GM18858 (cell line): ENCODE data around the gene ZDHHC22.

Experiments used
- ATAC-seq: cut with Tn5 transposase; IDR thresholded peaks from one replicate; pipeline ENCODE4 v1.9.1; 2021; ENCODE audit not compliant: unreplicated experiment

Gene ZDHHC22

DNA sequence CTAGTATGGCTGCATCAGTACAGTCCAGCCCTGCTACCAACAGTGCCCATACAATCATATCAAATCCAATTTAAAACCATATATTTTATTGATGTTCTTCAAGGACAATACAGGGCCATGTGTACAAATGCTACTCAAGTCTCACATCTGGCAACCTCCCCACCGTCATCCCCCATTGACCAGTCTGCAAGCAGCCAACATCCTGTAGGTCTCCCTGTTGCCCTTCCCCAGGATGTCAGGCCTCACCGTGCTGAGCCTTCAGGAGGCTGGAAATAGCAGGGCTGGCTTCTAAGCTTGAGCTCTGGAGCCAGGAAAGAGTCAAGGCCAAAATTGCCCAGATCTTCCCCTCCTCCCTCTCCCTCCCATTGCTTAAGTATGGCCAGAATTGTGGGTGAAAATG is 10.4 kb downstream of the ZDHHC22 start:
- ATAC-seq, result no peak

GRCh38 chr14:77130386-77130785 is 11.2 kb downstream of the ZDHHC22 start:
- ATAC-seq, result no peak

DNA sequence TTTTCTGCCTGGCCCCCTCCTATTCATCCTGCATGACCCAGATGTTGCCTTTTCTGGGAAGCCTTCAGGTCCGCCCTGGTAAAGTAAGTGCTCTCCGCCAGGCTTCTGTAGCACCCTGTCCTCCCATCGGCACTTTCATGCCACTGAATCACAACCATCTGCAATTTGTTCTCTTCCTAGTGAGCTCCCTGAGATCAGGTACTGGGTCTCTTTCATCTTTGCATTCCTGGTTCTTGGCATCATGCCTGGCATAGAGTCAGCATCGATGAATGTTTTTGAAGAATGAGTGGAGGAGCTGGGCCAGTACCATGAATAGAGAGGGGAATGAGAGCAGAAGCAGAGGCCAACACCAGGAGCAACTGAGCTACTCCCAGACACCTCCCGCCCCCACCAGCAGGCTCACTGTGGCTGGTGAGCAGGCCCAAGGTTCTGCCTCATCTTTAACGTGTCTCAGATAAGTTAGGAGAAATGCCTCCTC is 13.1 kb downstream of the ZDHHC22 start:
- no peak for ATAC-seq

DNA sequence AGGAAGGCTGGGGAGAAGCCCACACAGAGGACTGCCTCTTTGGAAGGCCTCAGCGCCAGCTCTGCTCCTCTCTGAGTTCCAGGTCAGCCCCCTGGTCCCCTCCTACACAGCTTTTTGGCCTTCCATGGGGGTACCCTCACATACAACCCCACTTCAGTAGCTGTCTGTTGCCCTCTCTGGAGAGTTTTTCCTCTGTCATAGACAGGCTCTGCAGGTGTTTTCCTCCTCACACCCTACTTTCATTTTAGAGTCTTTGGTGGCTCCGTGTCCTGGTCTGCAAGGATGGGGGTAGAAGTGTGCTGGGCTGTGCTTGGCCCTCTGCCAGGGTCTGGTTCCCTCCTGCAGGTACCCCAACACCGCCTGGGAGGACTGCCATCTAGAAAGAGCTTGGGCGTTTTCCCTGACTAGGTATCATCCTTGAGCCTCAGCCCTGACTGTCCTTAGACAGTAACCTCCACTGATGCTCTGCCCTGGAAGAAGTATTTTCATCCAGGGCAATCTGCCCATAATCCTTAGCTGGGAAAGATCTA is 15.1 kb downstream of the ZDHHC22 start:
- no peak for ATAC-seq

- no peak for ATAC-seq
These were observed 15.7 kb downstream of the ZDHHC22 start for GRCh38 chr14:77125823-77126325.

GRCh38 chr14:77125281-77125801 is 16.2 kb downstream of the ZDHHC22 start:
- ATAC-seq, result no peak

DNA sequence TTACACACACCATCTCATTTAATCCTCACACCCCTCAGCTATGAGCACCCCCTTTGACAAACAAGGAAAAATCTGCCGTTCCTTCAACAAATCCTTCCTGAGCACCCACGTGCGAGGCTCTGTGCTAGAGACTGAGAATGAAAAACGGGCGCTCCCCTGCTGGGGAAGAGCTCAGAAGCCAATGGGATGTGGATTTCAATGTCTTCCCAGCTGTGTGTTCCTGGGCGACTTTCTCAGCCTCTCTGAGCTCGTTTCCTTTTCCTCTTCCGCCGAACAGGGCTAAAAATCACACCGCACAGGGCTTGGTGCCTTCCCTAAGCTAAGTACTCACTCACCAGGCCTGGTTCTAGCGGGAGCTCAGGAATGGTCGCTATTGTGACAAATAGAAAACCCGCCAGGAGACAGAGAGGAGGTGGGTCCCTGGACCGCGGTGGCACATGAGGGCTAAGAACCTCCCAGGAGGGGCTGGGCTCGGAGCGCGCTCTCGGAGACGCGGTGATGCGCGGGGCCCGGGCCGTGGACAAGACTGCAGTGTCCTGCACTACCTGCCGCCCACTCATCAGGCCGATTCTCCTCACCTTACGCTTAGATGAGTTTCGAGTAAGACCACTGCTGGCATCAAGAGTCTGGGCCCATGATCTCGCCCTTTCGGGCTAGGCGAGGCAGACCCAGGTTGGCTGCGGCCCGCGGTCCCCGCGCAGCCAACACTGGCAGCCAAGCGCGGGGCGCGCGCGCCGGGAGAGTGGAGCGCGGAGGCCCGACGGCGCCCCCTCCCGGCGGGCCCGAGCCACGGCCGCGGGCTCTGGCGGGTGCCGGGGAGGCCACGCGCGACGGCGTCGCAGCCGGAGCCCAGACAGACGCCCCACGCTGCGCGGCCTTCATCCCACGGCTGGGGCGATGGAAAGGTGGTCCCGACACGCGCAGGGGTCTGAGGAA is 17.0 kb downstream of the ZDHHC22 start:
- ATAC-seq, result no peak

- ATAC-seq, result no peak
These were observed 17.9 kb downstream of the ZDHHC22 start for GRCh38 chr14:77123381-77124325.

DNA sequence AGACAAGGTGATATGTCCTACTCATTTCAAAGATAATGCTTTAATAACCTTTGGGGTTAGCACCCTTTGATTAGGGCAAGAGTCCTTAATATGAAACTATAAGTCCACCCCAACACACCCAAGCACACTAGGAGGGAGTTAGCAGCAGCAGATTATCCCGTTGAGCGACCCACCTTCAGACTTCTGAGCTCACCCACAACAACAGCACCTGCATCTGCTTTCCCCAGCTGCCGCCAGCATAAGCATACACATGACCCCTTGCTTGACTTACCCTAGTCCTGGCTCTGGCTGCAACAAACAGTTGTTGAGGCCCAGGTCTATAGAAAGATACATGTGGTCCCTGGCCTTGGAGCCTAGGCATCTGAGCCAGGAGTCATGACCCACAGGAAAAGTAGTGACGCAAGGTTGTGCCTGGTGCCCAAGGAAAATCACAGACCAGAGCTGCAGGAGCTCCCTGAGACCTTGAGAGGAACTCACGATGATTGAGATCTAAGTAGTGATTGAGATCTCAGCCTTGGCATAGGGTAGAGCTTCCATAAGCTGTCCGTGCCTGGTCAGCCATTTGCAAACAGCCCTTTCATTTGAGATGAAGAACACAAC is 19.0 kb downstream of the ZDHHC22 start:
- ATAC-seq, result no peak

- peak; percentile 69 for ATAC-seq
These were observed 20.5 kb downstream of the ZDHHC22 start for GRCh38 chr14:77120771-77121743.

- ATAC-seq, result no peak
These were observed 21.7 kb downstream of the ZDHHC22 start for GRCh38 chr14:77119851-77120250.

- no peak for ATAC-seq
These were observed 25.3 kb downstream of the ZDHHC22 start for GRCh38 chr14:77116172-77116817.

DNA sequence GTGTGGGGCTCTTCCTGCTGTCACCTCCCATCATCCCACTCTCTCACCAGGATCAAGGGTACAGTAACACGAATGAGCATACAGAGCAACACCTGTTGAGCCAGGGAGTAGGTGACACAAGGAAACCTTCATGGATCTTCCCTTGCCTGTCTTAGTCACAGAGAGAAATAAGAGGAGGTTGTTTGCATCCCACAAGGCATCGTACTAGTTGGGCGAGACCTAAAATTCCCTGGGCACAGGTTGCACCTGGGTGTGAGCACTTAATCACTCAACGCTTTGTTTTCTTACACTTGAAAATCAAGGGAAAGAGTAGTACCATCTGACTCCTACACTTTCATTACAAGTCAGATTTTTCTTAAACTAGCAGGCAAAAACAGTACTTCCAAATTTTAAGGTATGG is 27.0 kb downstream of the ZDHHC22 start:
- ATAC-seq, result no peak

GRCh38 chr14:77113644-77114043 is 27.9 kb downstream of the ZDHHC22 start:
- no peak for ATAC-seq

- ATAC-seq, result no peak
These were observed 30.6 kb downstream of the ZDHHC22 start for GRCh38 chr14:77111021-77111420.

DNA sequence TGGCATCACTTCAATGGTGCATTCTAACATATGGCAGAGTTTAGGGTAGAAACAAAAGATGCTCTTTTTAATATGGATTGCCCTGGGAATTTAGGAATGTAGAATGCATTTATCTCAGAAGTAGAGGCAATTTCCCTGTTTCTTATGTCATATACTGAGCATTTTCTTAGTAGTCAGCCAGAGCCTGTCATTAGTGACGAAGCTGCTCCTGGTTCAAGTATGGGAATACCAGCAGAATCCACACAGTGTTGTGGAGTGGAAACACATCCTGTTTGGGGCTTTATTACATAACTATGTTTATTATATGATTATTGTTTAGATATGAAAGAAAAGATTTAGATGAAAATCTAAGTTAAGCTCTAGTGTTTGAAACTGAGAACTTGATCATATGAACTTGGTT is 31.3 kb downstream of the ZDHHC22 start:
- ATAC-seq, result no peak

- ATAC-seq, result no peak
These were observed 31.9 kb downstream of the ZDHHC22 start for GRCh38 chr14:77109656-77110055.

GRCh38 chr14:77108753-77109152 is 32.8 kb downstream of the ZDHHC22 start:
- no peak for ATAC-seq

GRCh38 chr14:77107228-77107627 is 34.4 kb downstream of the ZDHHC22 start:
- no peak for ATAC-seq
